Activated T-helper 2 cell treated with anti-CD3 and anti-CD28 coated beads, Interferon-gamma antibody, Interleukin-2, Interleukin-4, amounts not matched to agents 10 μg/mL and 5 μg/mL and 100 μg/mL, durations not matched to agents 14 hours and 24 hours and 36 hours (primary cell): ENCODE data around the gene SMIM17. TPM values are rescaled to one million over a fixed set of nuclear protein-coding genes. Genes with fewer than 3 reads are reported as not detected.

ENCODE experiments used
- DNase-seq: peaks from one replicate; pipeline ENCODE4 v3.0.0; 2021; ENCODE audit warnings: low spot score
- H3K27ac Mint-ChIP-seq: one replicate; pipeline ENCODE4 v1.8.0; 2021; ENCODE audit warnings: mixed read lengths
- H3K27me3 Mint-ChIP-seq: one replicate; pipeline ENCODE4 v1.8.0; 2021; ENCODE audit warnings: low read depth, mixed read lengths
- H3K36me3 Mint-ChIP-seq: one replicate; pipeline ENCODE4 v1.8.0; 2021; ENCODE audit warnings: low read depth, mixed read lengths
- H3K4me1 Mint-ChIP-seq: one replicate; pipeline ENCODE4 v1.8.0; 2021; ENCODE audit warnings: low read depth, mixed read lengths
- H3K4me3 Mint-ChIP-seq: one replicate; pipeline ENCODE4 v1.8.0; 2021; ENCODE audit warnings: low read depth, mild to moderate bottlenecking, moderate library complexity, mixed read lengths
- H3K9me3 Mint-ChIP-seq: one replicate; pipeline ENCODE4 v1.8.0; 2021; ENCODE audit warnings: mixed read lengths
- intact Hi-C: fragments of 100-400 bp; cut with micrococcal nuclease; formaldehyde crosslinking; loops from one replicate; pipeline ENCODE4 v1.15.1; 2023
- total RNA-seq: library from RNA; stranded (reverse); gene quantifications from 2 replicates; pipeline ENCODE4 v1.2.3, GENCODE V29; 2022

SMIM17 gene
- total RNA-seq, 1 donor from 2014 or later: not detected

GRCh38 chr19:56692206-56692895, 49.4 kb downstream of the SMIM17 start:
- H3K4me1 Mint-ChIP-seq: no peaks in the 10 kb centered on the region
- no peak for DNase-seq
- peaks cover 46% of the 10 kb centered on the region for H3K9me3 Mint-ChIP-seq
- no peaks in the 10 kb centered on the region for H3K27me3 Mint-ChIP-seq
- intact Hi-C loops: no loop called here
- H3K4me3 Mint-ChIP-seq: no peak overlapping the region
- no peaks in the 10 kb centered on the region for H3K36me3 Mint-ChIP-seq
- H3K27ac Mint-ChIP-seq: no peak overlapping the region

GRCh38 chr19:56699552-56699951, 56.6 kb downstream of the SMIM17 start:
- no peak overlapping the region for H3K27ac Mint-ChIP-seq
- H3K4me1 Mint-ChIP-seq: no peaks in the 10 kb centered on the region
- intact Hi-C loops: no loop called here
- peaks cover 66% of the 10 kb centered on the region for H3K9me3 Mint-ChIP-seq
- no peaks in the 10 kb centered on the region for H3K36me3 Mint-ChIP-seq
- H3K4me3 Mint-ChIP-seq: no peak overlapping the region
- no peak for DNase-seq
- H3K27me3 Mint-ChIP-seq: no peaks in the 10 kb centered on the region

- DNase-seq: no peak
- Mint-ChIP-seq H3K4me1 (no peaks in the 10 kb centered on the region), H3K27me3 (no peaks in the 10 kb centered on the region), H3K9me3 (peaks cover 73% of the 10 kb centered on the region), H3K36me3 (no peaks in the 10 kb centered on the region), H3K27ac (no peak overlapping the region), H3K4me3 (no peak overlapping the region)
- intact Hi-C loops: no loop called here
These were observed 58.9 kb downstream of the SMIM17 start for GRCh38 chr19:56701895-56702294.

GRCh38 chr19:56705939-56706338, 63.0 kb downstream of the SMIM17 start:
- intact Hi-C loops: no loop called here
- no peak overlapping the region for H3K27ac Mint-ChIP-seq
- no peak overlapping the region for H3K4me3 Mint-ChIP-seq
- peaks cover 69% of the 10 kb centered on the region for H3K9me3 Mint-ChIP-seq
- no peak for DNase-seq
- no peaks in the 10 kb centered on the region for H3K27me3 Mint-ChIP-seq
- H3K36me3 Mint-ChIP-seq: no peaks in the 10 kb centered on the region
- H3K4me1 Mint-ChIP-seq: no peaks in the 10 kb centered on the region

Other genes starting within 250 kb of the SMIM17 start
- gene ZNF582, start 249.6 kb upstream of the SMIM17 start, total RNA-seq: 1.3 and 1.4 TPM in 2 replicates
- gene ZNF583, start 238.8 kb upstream of the SMIM17 start, total RNA-seq: 1.5 and 1.7 TPM in 2 replicates
- 0.09 TPM in 2 replicates for gene ZNF667, start 165.8 kb upstream of the SMIM17 start, total RNA-seq
- gene ZNF471, start 135.3 kb upstream of the SMIM17 start, total RNA-seq: 0.05 TPM in 2 replicates
- 1.2 and 2.8 TPM in 2 replicates for gene ZFP28, start 104.2 kb upstream of the SMIM17 start, total RNA-seq
- gene ZNF470, start 75.7 kb upstream of the SMIM17 start, total RNA-seq: 2.1 and 3.3 TPM in 2 replicates
- gene ZNF71, start 47.9 kb upstream of the SMIM17 start, total RNA-seq: 4.9 and 5.4 TPM in 2 replicates
- 0.09 and 0.30 TPM in 2 replicates for gene ZNF835, start 28.6 kb downstream of the SMIM17 start, total RNA-seq
- gene PEG3, start 197.6 kb downstream of the SMIM17 start, total RNA-seq: not detected in 2 replicates
- gene ZIM2, start 197.6 kb downstream of the SMIM17 start, total RNA-seq: not detected in 2 replicates